Stimulated activated CD4-positive, alpha-beta T cell treated with anti-CD3 and anti-CD28 coated beads, Interleukin-4, amount 100 ng/mL, for 1 hour (primary cell): ENCODE measurements around the gene IPO5.
"Not testable (repeated sequence)": the region's sequence is repeated elsewhere in the genome, so short reads cannot be mapped to it uniquely, and the experiment has no call there.

ENCODE experiments used
- DNase-seq: peaks from one replicate; pipeline ENCODE4 v3.0.0-alpha.2; 2020

IPO5 gene

GRCh38 chr13:97953376-97953970, at the start of gene IPO5:
TSS of gene IPO5 (plus strand) at chr13:97953675. CDS start at chr13:97976697, 23,022 bp downstream.
- no peak for DNase-seq

GRCh38 chr13:97904059-97904458, 49.4 kb upstream of the IPO5 start:
- DNase-seq, result no peak

GRCh38 chr13:97905517-97905916, 48.0 kb upstream of the IPO5 start:
- DNase-seq, result no peak

GRCh38 chr13:97911311-97912138, 42.0 kb upstream of the IPO5 start:
- no peak for DNase-seq

GRCh38 chr13:97912139-97912535, 41.3 kb upstream of the IPO5 start:
- DNase-seq, result no peak

GRCh38 chr13:97913206-97913605, 40.3 kb upstream of the IPO5 start:
- no peak for DNase-seq

- no peak for DNase-seq
Measured at GRCh38 chr13:97914540-97914939, 38.9 kb upstream of the IPO5 start.

- no peak for DNase-seq
Measured at GRCh38 chr13:97921176-97921816, 32.2 kb upstream of the IPO5 start.

- DNase-seq, result no peak
Measured at GRCh38 chr13:97928301-97928700, 25.2 kb upstream of the IPO5 start.

GRCh38 chr13:97932036-97932435, 21.4 kb upstream of the IPO5 start:
- DNase-seq, result no peak

- no peak for DNase-seq
Measured at GRCh38 chr13:97932647-97933046, 20.8 kb upstream of the IPO5 start.

GRCh38 chr13:97933776-97934175, 19.7 kb upstream of the IPO5 start:
- DNase-seq, result no peak

- DNase-seq, result no peak
Measured at GRCh38 chr13:97934590-97934989, 18.9 kb upstream of the IPO5 start.

GRCh38 chr13:97935071-97935470, 18.4 kb upstream of the IPO5 start:
- DNase-seq, result no peak

- DNase-seq, result no peak
Measured at GRCh38 chr13:97936036-97936435, 17.4 kb upstream of the IPO5 start.

- no peak for DNase-seq
Measured at GRCh38 chr13:97938706-97939475, 14.6 kb upstream of the IPO5 start.

- DNase-seq, result no peak
Measured at GRCh38 chr13:97944396-97945029, 9.0 kb upstream of the IPO5 start.

- DNase-seq, result no peak
Measured at GRCh38 chr13:97945342-97945741, 8.1 kb upstream of the IPO5 start.

- DNase-seq, result no peak
Measured at GRCh38 chr13:97945792-97946419, 7.6 kb upstream of the IPO5 start.

GRCh38 chr13:97946951-97947588, 6.4 kb upstream of the IPO5 start:
- DNase-seq, result no peak

GRCh38 chr13:97948041-97948440, 5.4 kb upstream of the IPO5 start:
- no peak for DNase-seq

GRCh38 chr13:97949316-97949715, 4.2 kb upstream of the IPO5 start:
- DNase-seq, result not testable (repeated sequence)
